Liver (tissue), 3 donors: ENCODE measurements around the gene NEUROG2.

Experiments used
- CTCF ChIP-seq: fragments of 150-350 bp; IDR thresholded peaks from 2 replicates; pipeline ENCODE4 v1.5.1; 2017; ENCODE audit warnings: improper control_type of control experiment, low read depth, low read length; ENCODE audit not compliant: missing input control
- EGR1 ChIP-seq, 2 donors: IDR thresholded peaks; 2 replicates each; pipeline ENCODE4 v1.6.1; 2016 to 2018; ENCODE audit warnings: antibody characterized with exemption in 2 of 2, low read depth in 2 of 2
- GABPA ChIP-seq, 2 donors: IDR thresholded peaks in 1 of 2; conservative IDR thresholded peaks in 1 of 2; 2 replicates each; pipeline ENCODE4 v1.6.1; 2016; ENCODE audit warnings: antibody characterized with exemption in 2 of 2, mild to moderate bottlenecking in 1 of 2, moderate library complexity in 1 of 2
- HNF4A ChIP-seq, 2 donors: conservative IDR thresholded peaks; 2 replicates each; pipeline ENCODE4 v1.6.1; 2016; ENCODE audit warnings: antibody characterized with exemption in 2 of 2, mild to moderate bottlenecking in 2 of 2
- HNF4G ChIP-seq: IDR thresholded peaks from 2 replicates; pipeline ENCODE4 v1.6.1; 2016; ENCODE audit warnings: antibody characterized with exemption
- REST ChIP-seq: IDR thresholded peaks from 2 replicates; pipeline ENCODE4 v1.6.1; 2016; ENCODE audit warnings: antibody characterized with exemption, mild to moderate bottlenecking
- RXRA ChIP-seq, 2 donors: IDR thresholded peaks; 2 replicates each; pipeline ENCODE4 v1.6.1; 2017 to 2018; ENCODE audit warnings: antibody characterized with exemption in 2 of 2, mild to moderate bottlenecking in 1 of 2
- TAF1 ChIP-seq: conservative IDR thresholded peaks from 2 replicates; pipeline ENCODE4 v1.6.1; 2016; ENCODE audit warnings: antibody characterized with exemption, mild to moderate bottlenecking
- ZBTB33 ChIP-seq: IDR thresholded peaks from 2 replicates; pipeline ENCODE4 v1.6.1; 2016; ENCODE audit warnings: antibody characterized with exemption
- donor health status: healthy.
- donor health status: healthy.

- TF ChIP-seq CTCF, result no peak
- no peak for TF ChIP-seq REST
- no peak for TF ChIP-seq HNF4A (conservative IDR thresholded peaks at IDR 0.05)
- no peak for TF ChIP-seq RXRA (IDR thresholded peaks at IDR 0.05)
- TF ChIP-seq TAF1, result no peak
- no peak for TF ChIP-seq HNF4G
- TF ChIP-seq EGR1 (IDR thresholded peaks at IDR 0.05; ENCODE audit: low read depth in 2 of 2), result no peak
- TF ChIP-seq GABPA (IDR thresholded peaks at IDR 0.05 in 1 of 2, conservative IDR thresholded peaks at IDR 0.05 in 1 of 2), result no peak
- TF ChIP-seq ZBTB33, result no peak
Measured at GRCh38 chr4:112504807-112505206, 11.2 kb downstream of the NEUROG2 start.
